Measurements from ENCODE around the gene NFIA.

Gene NFIA

GRCh38 chr1:61215119-61215518 is 132.8 kb downstream of the NFIA start:
- DNase-seq (ENCODE audit: low read depth, low spot score): no peak

- DNase-seq (ENCODE audit: low read depth, low spot score): no peak
Observed at GRCh38 chr1:61215676-61216289, 133.4 kb downstream of the NFIA start.

GRCh38 chr1:61220536-61220935 is 138.2 kb downstream of the NFIA start:
- no peak for DNase-seq (ENCODE audit: low read depth, low spot score)

- DNase-seq (ENCODE audit: low read depth, low spot score): no peak
Observed at GRCh38 chr1:61221642-61222041, 139.3 kb downstream of the NFIA start.

GRCh38 chr1:61222240-61222639 is 139.9 kb downstream of the NFIA start:
- no peak for DNase-seq (ENCODE audit: low read depth, low spot score)

GRCh38 chr1:61223140-61223539 is 140.8 kb downstream of the NFIA start:
- DNase-seq (ENCODE audit: low read depth, low spot score): no peak

- DNase-seq (ENCODE audit: low read depth, low spot score): no peak
Observed at GRCh38 chr1:61224609-61225008, 142.2 kb downstream of the NFIA start.

GRCh38 chr1:61225478-61225877 is 143.1 kb downstream of the NFIA start:
- DNase-seq (ENCODE audit: low read depth, low spot score): no peak

GRCh38 chr1:61226791-61227567 is 144.6 kb downstream of the NFIA start:
- no peak for DNase-seq (ENCODE audit: low read depth, low spot score)

- no peak for DNase-seq (ENCODE audit: low read depth, low spot score)
Observed at GRCh38 chr1:61227857-61228550, 145.6 kb downstream of the NFIA start.

GRCh38 chr1:61230523-61230922 is 148.2 kb downstream of the NFIA start:
- no peak for DNase-seq (ENCODE audit: low read depth, low spot score)

- DNase-seq (ENCODE audit: low read depth, low spot score): no peak
Observed at GRCh38 chr1:61231795-61232194, 149.4 kb downstream of the NFIA start.

GRCh38 chr1:61233121-61233660 is 150.8 kb downstream of the NFIA start:
- DNase-seq (ENCODE audit: low read depth, low spot score): no peak

GRCh38 chr1:61234587-61234919 is 152.2 kb downstream of the NFIA start:
- DNase-seq (ENCODE audit: low read depth, low spot score): no peak

- no peak for DNase-seq (ENCODE audit: low read depth, low spot score)
Observed at GRCh38 chr1:61237147-61237546, 154.8 kb downstream of the NFIA start.

- no peak for DNase-seq (ENCODE audit: low read depth, low spot score)
Observed at GRCh38 chr1:61237659-61238358, 155.4 kb downstream of the NFIA start.

GRCh38 chr1:61238359-61238665 is 156.0 kb downstream of the NFIA start:
- no peak for DNase-seq (ENCODE audit: low read depth, low spot score)

GRCh38 chr1:61240878-61241277 is 158.5 kb downstream of the NFIA start:
- DNase-seq (ENCODE audit: low read depth, low spot score): no peak

GRCh38 chr1:61241411-61241838 is 159.1 kb downstream of the NFIA start:
- no peak for DNase-seq (ENCODE audit: low read depth, low spot score)

GRCh38 chr1:61241973-61242381 is 159.6 kb downstream of the NFIA start:
- no peak for DNase-seq (ENCODE audit: low read depth, low spot score)

GRCh38 chr1:61244114-61244513 is 161.8 kb downstream of the NFIA start:
- DNase-seq (ENCODE audit: low read depth, low spot score): no peak

Measured in iPS DF 19.7 (cell line).